ENCODE data around the gene ADARB2. TPM values are rescaled to one million over a fixed set of nuclear protein-coding genes. Genes with fewer than 3 reads are reported as not detected.

The ADARB2 gene
- total and polyA plus RNA-seq, 2 experiments from 2014 or later: 0.13 to 0.48 TPM

DNA sequence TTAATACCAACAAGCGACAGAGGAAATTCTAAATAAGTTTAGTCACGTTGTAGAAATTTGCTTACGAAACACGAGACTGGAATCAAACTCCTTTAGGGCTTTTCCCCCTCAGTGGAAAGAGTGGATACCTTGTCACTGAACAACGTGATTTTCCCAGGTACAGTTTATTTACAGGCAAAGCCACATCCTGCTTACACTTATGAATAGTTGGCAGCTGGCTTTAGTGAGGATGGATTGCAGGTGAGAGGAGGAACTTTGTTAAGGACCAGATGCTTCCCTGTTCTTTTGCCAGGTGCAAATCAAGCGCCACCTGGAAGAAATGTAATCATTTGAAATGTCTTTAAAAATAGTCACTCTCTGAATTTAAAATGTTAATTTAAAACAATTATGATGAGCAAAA is 282.4 kb downstream of the ADARB2 start:
- no peak for DNase-seq (ENCODE audit: low spot score)
- TF ChIP-seq, protein P1, sequence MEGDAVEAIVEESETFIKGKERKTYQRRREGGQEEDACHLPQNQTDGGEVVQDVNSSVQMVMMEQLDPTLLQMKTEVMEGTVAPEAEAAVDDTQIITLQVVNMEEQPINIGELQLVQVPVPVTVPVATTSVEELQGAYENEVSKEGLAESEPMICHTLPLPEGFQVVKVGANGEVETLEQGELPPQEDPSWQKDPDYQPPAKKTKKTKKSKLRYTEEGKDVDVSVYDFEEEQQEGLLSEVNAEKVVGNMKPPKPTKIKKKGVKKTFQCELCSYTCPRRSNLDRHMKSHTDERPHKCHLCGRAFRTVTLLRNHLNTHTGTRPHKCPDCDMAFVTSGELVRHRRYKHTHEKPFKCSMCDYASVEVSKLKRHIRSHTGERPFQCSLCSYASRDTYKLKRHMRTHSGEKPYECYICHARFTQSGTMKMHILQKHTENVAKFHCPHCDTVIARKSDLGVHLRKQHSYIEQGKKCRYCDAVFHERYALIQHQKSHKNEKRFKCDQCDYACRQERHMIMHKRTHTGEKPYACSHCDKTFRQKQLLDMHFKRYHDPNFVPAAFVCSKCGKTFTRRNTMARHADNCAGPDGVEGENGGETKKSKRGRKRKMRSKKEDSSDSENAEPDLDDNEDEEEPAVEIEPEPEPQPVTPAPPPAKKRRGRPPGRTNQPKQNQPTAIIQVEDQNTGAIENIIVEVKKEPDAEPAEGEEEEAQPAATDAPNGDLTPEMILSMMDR (IDR thresholded peaks at IDR 0.05; ENCODE audit: poor library complexity): no peak
- TF ChIP-seq EZH2 (IDR thresholded peaks at IDR 0.05; ENCODE audit: borderline replicate concordance) (no peak), EZH2phosphoT487 (IDR thresholded peaks at IDR 0.05; ENCODE audit: low read depth, severe bottlenecking, unreplicated experiment) (no peak)
- H2AFZ ChIP-seq: no peak overlapping the region
- H3K9me2 ChIP-seq (replicated peaks; ENCODE audit: insufficient read depth): no peaks in the 10 kb centered on the region
- H3K79me2 ChIP-seq: no peaks in the 10 kb centered on the region
- no peaks in the 10 kb centered on the region for H3K36me3 ChIP-seq (replicated peaks; ENCODE audit: insufficient read depth, low read depth)
- H3K4me2 ChIP-seq: no peak overlapping the region
- H3K27ac ChIP-seq: no peak overlapping the region
- no peaks in the 10 kb centered on the region for H4K20me1 ChIP-seq (ENCODE audit: insufficient read depth, poor library complexity, severe bottlenecking)
- no peak overlapping the region for H3K4me3 ChIP-seq
- no peaks in the 10 kb centered on the region for H3K9me3 ChIP-seq (ENCODE audit: low read depth)
- 83% methylated on average over 6 of the region's 6 CpGs for WGBS (ENCODE audit: low lambda C conversion rate, missing lambda C conversion rate)
- H3K27me3 ChIP-seq: no peaks in the 10 kb centered on the region
- H3K4me1 ChIP-seq (ENCODE audit: insufficient read depth): no peaks in the 10 kb centered on the region

DNA sequence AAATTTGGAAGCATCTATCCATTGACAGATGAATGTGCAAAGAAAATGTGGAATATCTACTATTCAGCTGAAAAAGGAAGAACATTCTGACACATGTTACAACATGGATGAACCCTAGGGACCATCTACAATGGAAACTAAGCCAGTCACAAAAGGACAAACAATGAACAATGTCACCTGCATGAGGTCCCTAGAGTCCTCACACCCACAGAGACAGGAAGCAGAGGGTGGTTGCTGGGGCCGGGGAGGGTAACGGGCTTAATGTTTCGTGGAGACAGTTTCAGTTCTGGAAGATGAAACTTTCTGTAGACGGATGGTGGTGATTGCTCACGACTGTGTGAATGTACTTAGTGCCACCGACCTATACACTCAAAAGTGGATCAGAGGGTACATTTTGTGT is 282.9 kb downstream of the ADARB2 start:
- Histone ChIP-seq H3K27ac (no peak overlapping the region), H4K20me1 (ENCODE audit: insufficient read depth, poor library complexity, severe bottlenecking) (no peaks in the 10 kb centered on the region), H2AFZ (no peak overlapping the region), H3K27me3 (no peaks in the 10 kb centered on the region), H3K9me2 (replicated peaks; ENCODE audit: insufficient read depth) (no peaks in the 10 kb centered on the region), H3K36me3 (replicated peaks; ENCODE audit: insufficient read depth, low read depth) (no peaks in the 10 kb centered on the region), H3K79me2 (no peaks in the 10 kb centered on the region), H3K9me3 (ENCODE audit: low read depth) (no peaks in the 10 kb centered on the region), H3K4me2 (no peak overlapping the region), H3K4me3 (no peak overlapping the region), H3K4me1 (ENCODE audit: insufficient read depth) (no peaks in the 10 kb centered on the region)
- TF ChIP-seq EZH2 (IDR thresholded peaks at IDR 0.05; ENCODE audit: borderline replicate concordance): no peak
- TF ChIP-seq EZH2phosphoT487 (IDR thresholded peaks at IDR 0.05; ENCODE audit: low read depth, severe bottlenecking, unreplicated experiment): no peak
- TF ChIP-seq, protein P1 (IDR thresholded peaks at IDR 0.05; ENCODE audit: poor library complexity): no peak
- WGBS (ENCODE audit: low lambda C conversion rate, missing lambda C conversion rate): 88% methylated on average over 6 of the region's 6 CpGs
- DNase-seq (ENCODE audit: low spot score): no peak

DNA sequence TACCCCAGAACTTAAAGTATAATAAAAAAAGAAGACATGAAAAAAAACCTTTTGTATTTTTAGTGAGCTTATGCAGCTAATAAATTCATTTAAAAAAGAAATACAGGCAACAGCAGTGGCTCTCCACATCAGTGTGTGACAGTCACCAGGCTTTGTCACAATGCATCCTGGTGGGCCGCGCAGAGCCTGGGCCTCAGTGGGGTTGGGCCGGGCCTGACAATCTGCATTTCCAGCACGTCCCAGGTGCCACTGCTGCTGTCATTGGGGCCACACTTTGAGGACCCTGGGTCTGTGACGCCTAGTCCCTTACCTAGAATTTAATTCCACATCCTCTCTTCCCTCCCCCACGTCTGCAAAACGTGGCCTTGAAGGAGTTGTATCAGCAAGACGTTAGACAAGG is 284.5 kb downstream of the ADARB2 start:
- 77% methylated on average over 8 of the region's 8 CpGs for WGBS (ENCODE audit: low lambda C conversion rate, missing lambda C conversion rate)
- H3K9me2 ChIP-seq (replicated peaks; ENCODE audit: insufficient read depth): no peaks in the 10 kb centered on the region
- H3K27me3 ChIP-seq: no peaks in the 10 kb centered on the region
- H4K20me1 ChIP-seq (ENCODE audit: insufficient read depth, poor library complexity, severe bottlenecking): no peaks in the 10 kb centered on the region
- no peak overlapping the region for H3K4me3 ChIP-seq
- no peak overlapping the region for H3K4me2 ChIP-seq
- no peaks in the 10 kb centered on the region for H3K79me2 ChIP-seq
- H3K9me3 ChIP-seq (ENCODE audit: low read depth): no peaks in the 10 kb centered on the region
- no peak overlapping the region for H2AFZ ChIP-seq
- H3K27ac ChIP-seq: no peak overlapping the region
- no peaks in the 10 kb centered on the region for H3K36me3 ChIP-seq (replicated peaks; ENCODE audit: insufficient read depth, low read depth)
- no peaks in the 10 kb centered on the region for H3K4me1 ChIP-seq (ENCODE audit: insufficient read depth)
- TF ChIP-seq EZH2 (IDR thresholded peaks at IDR 0.05; ENCODE audit: borderline replicate concordance): no peak
- TF ChIP-seq EZH2phosphoT487 (IDR thresholded peaks at IDR 0.05; ENCODE audit: low read depth, severe bottlenecking, unreplicated experiment): no peak
- TF ChIP-seq, protein P1 (IDR thresholded peaks at IDR 0.05; ENCODE audit: poor library complexity): no peak
- DNase-seq (ENCODE audit: low spot score): no peak

DNA sequence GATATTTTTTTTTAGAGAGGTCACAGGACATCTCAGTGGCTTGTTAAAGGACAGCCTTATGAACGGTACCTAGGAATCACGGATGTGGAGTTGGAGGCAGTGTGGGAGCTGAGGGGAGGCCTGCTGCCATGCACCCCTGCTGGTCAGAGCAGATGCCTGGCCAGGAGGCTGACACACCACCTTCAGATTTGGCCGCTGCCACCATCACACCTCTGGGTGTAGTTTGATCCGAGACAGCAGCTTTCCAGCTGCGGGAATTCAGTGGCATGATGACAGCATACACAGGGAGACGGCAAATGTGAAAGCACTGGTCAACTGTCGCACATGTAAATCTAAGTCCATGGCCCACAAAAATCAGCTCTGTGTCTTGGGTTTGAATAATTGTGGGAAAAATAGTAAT is 285.4 kb downstream of the ADARB2 start:
- Histone ChIP-seq H4K20me1 (ENCODE audit: insufficient read depth, poor library complexity, severe bottlenecking) (no peaks in the 10 kb centered on the region), H3K79me2 (no peaks in the 10 kb centered on the region), H3K27me3 (no peaks in the 10 kb centered on the region), H3K9me3 (ENCODE audit: low read depth) (no peaks in the 10 kb centered on the region), H3K9me2 (replicated peaks; ENCODE audit: insufficient read depth) (no peaks in the 10 kb centered on the region), H3K4me1 (ENCODE audit: insufficient read depth) (no peaks in the 10 kb centered on the region), H3K4me2 (no peak overlapping the region), H3K27ac (no peak overlapping the region), H3K4me3 (no peak overlapping the region), H2AFZ (no peak overlapping the region), H3K36me3 (replicated peaks; ENCODE audit: insufficient read depth, low read depth) (no peaks in the 10 kb centered on the region)
- no peak for TF ChIP-seq EZH2phosphoT487 (IDR thresholded peaks at IDR 0.05; ENCODE audit: low read depth, severe bottlenecking, unreplicated experiment)
- TF ChIP-seq, protein P1 (IDR thresholded peaks at IDR 0.05; ENCODE audit: poor library complexity): no peak
- TF ChIP-seq EZH2 (IDR thresholded peaks at IDR 0.05; ENCODE audit: borderline replicate concordance): no peak
- DNase-seq (ENCODE audit: low spot score): no peak
- 97% methylated on average over 7 of the region's 7 CpGs for WGBS (ENCODE audit: low lambda C conversion rate, missing lambda C conversion rate)

Data from hepatocyte (in vitro differentiated cells).